Activated T-cell treated with anti-CD3 and anti-CD28 coated beads, Interleukin-2, amount 50 U/mL, for 24 hours (primary cell): ENCODE measurements around the gene P2RY14.

ENCODE experiments used
- DNase-seq: peaks from one replicate; pipeline ENCODE4 v3.0.0-alpha.2; 2020
- H3K27ac Mint-ChIP-seq: 2 replicates; pipeline ENCODE4 v1.8.0; 2020; ENCODE audit warnings: mild to moderate bottlenecking, mixed read lengths
- H3K27me3 Mint-ChIP-seq: 2 replicates; pipeline ENCODE4 v1.8.0; 2020; ENCODE audit warnings: mixed read lengths
- H3K36me3 Mint-ChIP-seq: 2 replicates; pipeline ENCODE4 v1.8.0; 2020; ENCODE audit warnings: low read depth, mixed read lengths
- H3K4me1 Mint-ChIP-seq: 2 replicates; pipeline ENCODE4 v1.8.0; 2020; ENCODE audit warnings: low read depth, mixed read lengths
- H3K4me3 Mint-ChIP-seq: 2 replicates; pipeline ENCODE4 v1.8.0; 2020; ENCODE audit warnings: mild to moderate bottlenecking, moderate library complexity, mixed read lengths
- H3K9me3 Mint-ChIP-seq: 2 replicates; pipeline ENCODE4 v1.8.0; 2020; ENCODE audit warnings: mixed read lengths

P2RY14 gene

DNA sequence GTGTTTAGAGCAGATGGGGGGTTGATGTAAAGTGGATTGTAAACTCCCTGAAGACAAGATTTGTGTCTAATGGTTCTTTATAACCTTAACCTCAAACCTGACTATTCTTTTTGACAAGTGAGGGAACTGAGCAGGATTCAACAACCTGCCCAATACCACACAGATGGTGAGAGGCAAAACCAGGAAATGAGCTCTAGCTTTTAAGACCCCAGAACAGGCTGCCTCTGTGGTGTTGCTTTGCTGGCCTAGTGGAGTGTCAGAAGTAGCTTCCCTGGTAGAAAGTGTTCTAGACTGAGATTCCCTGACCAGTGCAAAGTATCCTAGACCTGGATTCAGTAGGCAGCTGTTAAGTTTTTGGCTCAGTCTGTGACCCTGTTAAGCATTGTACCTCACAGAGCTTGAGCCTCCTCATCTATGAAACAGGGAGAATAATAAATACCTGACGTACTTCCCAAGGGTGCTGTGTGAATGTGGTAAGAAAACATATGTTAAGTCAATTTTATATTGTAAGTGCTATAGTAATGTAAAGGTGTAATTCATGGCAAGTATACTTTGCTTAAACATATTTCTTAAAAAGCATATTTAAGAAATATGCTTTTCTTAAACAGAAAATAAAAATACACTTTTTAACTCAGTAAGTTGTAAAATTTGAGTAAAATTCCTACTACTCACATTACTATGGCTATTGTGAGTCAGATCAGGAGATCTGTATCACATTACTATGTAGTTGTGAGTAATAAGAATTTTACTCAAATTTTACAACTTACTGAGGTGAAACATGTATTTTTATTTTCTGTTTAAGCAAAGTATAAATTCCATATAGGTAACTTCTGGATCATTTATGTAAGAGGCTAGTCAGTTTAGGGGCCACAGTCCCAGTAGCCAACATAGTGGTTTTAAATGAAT, 29.5 kb upstream of the P2RY14 start:
- H3K27ac Mint-ChIP-seq: peak overlapping the region; percentile 92
- no peak for DNase-seq
- H3K9me3 Mint-ChIP-seq: no peaks in the 10 kb centered on the region
- peaks cover 64% of the 10 kb centered on the region for H3K4me1 Mint-ChIP-seq
- peak overlapping the region; percentile 30 for H3K4me3 Mint-ChIP-seq
- H3K27me3 Mint-ChIP-seq: peaks cover 10% of the 10 kb centered on the region
- no peaks in the 10 kb centered on the region for H3K36me3 Mint-ChIP-seq

DNA sequence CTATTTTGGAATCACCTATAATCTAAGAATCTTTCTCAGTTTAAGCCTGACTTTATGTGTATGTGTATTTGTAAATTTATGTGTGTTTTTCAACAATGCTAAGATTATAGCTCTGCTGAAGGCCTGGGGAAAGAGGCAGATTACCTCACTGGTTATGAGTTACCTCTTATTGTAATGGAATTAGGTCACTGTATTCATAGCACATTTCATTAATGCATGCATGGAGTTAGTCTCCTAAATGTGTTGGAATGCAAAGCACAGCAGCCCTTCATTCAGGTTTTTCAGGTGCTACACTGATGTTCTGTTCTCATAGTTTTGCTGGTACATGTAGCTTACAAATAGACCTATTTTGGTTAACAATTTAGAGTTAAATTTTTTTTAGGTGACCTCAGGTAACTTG, 28.8 kb upstream of the P2RY14 start:
- Mint-ChIP-seq H3K36me3 (no peaks in the 10 kb centered on the region), H3K4me1 (peaks cover 70% of the 10 kb centered on the region), H3K4me3 (no peak overlapping the region), H3K27ac (peak overlapping the region; percentile 92), H3K9me3 (no peaks in the 10 kb centered on the region), H3K27me3 (peaks cover 14% of the 10 kb centered on the region)
- DNase-seq: no peak

GRCh38 chr3:151306168-151306810, 27.9 kb upstream of the P2RY14 start:
- peaks cover 14% of the 10 kb centered on the region for H3K27me3 Mint-ChIP-seq
- H3K36me3 Mint-ChIP-seq: no peaks in the 10 kb centered on the region
- peak overlapping the region; percentile 48 for H3K4me3 Mint-ChIP-seq
- H3K9me3 Mint-ChIP-seq: no peaks in the 10 kb centered on the region
- DNase-seq: no peak
- peaks cover 79% of the 10 kb centered on the region for H3K4me1 Mint-ChIP-seq
- peak overlapping the region; percentile 92 for H3K27ac Mint-ChIP-seq

DNA sequence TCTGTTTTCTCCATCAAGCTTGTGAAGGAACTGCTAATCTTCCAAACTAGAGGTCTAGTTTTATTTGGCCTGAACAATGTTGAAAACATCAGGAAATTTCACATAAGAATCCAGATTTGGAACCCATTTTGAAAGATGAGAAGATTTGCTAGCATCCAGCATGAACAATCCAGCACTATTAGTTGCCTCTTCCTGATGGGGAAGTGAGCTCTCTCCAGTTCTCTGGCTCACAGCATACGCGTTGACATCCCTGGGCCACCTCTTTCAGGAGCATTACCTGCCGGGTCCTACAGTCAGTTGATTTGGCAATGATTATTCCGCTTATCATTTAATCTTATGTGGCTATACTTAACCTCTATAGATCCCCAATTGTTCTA, 27.4 kb upstream of the P2RY14 start:
- Mint-ChIP-seq H3K36me3 (no peaks in the 10 kb centered on the region), H3K4me3 (peak overlapping the region; percentile 48), H3K27me3 (peaks cover 15% of the 10 kb centered on the region), H3K27ac (peak overlapping the region; percentile 92), H3K9me3 (no peaks in the 10 kb centered on the region), H3K4me1 (peaks cover 84% of the 10 kb centered on the region)
- DNase-seq: no peak

DNA sequence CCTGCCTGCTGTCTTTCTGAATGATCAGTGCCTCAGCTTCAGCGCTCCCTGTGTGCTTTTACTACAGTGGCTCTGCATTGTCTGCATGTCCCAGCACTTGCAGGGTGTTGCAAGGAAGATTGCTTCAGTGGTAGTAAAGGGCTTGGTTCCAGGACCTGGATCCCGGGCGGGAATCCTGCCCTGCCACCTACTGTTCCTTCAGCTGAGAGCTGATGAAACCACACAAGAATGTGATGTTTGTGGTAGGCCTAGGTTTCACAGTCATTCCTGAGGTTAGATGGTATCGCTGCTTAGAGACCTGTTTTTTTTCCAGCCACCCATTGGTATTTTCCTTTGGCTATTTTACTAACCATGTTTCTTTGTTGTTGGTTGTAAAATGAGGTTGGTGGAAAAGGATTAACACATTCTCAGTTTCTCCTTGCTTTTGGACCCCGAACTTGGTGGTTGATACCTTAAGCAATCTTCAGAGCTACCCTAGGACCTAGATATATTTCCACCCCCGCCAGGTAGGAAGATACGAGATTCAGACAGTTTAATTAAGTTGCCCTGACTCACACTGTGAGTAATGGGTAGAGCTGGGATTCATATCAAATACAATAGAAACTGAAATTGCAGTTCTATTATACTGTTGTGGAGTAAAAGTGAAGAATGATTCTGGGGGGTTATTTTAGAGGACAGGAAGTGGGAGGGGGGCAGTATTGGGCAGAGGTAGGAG, 26.9 kb upstream of the P2RY14 start:
- Mint-ChIP-seq H3K4me1 (peaks cover 89% of the 10 kb centered on the region), H3K9me3 (no peaks in the 10 kb centered on the region), H3K4me3 (peak overlapping the region; percentile 48), H3K27me3 (peaks cover 20% of the 10 kb centered on the region), H3K27ac (peak overlapping the region; percentile 92), H3K36me3 (no peaks in the 10 kb centered on the region)
- peak; percentile 63 for DNase-seq

DNA sequence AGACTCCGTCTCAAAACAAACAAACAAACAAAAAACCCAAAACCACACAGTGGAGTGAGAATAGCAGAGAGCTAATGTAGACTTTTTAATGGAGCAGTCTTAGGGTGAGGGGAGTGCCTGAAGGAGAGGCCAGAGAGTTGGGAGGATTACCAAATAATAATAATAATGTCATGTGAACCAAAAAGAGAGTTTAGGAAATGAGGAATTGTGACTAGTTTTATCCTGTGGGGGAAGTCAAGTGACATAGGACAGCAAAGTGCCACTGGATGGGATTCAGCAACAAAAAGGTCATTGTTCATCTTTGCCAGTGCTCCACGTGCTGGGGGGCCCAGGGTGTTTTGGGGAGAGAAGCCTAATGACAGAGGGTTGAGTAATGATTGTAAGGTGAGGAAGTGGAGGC, 25.4 kb upstream of the P2RY14 start:
- H3K27me3 Mint-ChIP-seq: peaks cover 28% of the 10 kb centered on the region
- no peak for DNase-seq
- H3K27ac Mint-ChIP-seq: peak overlapping the region; percentile 64
- no peaks in the 10 kb centered on the region for H3K9me3 Mint-ChIP-seq
- peaks cover 82% of the 10 kb centered on the region for H3K4me1 Mint-ChIP-seq
- peak overlapping the region; percentile 1 for H3K4me3 Mint-ChIP-seq
- no peaks in the 10 kb centered on the region for H3K36me3 Mint-ChIP-seq

- peak overlapping the region; percentile 45 for H3K27ac Mint-ChIP-seq
- DNase-seq: no peak
These were observed 23.4 kb upstream of the P2RY14 start for GRCh38 chr3:151301787-151302186.

DNA sequence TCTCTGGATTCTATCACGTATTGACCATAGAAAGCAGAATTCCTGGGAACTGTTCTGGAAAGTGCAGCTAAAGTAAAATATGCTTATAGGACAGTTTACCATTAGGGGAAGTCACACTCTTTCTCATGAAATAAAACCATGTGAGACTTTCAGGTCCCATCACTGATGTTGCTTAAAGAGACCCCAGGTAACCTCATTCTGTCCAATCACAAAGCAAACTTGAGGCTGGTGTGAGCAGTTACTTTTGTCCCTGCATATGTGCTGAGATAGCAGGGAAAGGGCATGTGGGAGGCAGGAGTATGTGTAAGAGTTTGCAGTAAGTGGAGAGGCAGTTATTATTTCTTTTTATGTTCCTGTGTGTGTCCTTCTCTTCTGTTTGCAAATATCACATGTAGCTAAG, 22.2 kb upstream of the P2RY14 start:
- Mint-ChIP-seq H3K27ac (no peak overlapping the region), H3K4me3 (no peak overlapping the region), H3K4me1 (peaks cover 51% of the 10 kb centered on the region), H3K9me3 (no peaks in the 10 kb centered on the region), H3K27me3 (peaks cover 39% of the 10 kb centered on the region), H3K36me3 (no peaks in the 10 kb centered on the region)
- DNase-seq: no peak

More at GRCh38 chr3:151301787-151302186, 23.4 kb upstream of the P2RY14 start:
- Mint-ChIP-seq H3K4me1 (peaks cover 63% of the 10 kb centered on the region), H3K27me3 (peaks cover 34% of the 10 kb centered on the region), H3K9me3 (no peaks in the 10 kb centered on the region), H3K4me3 (no peak overlapping the region), H3K36me3 (no peaks in the 10 kb centered on the region)

DNA sequence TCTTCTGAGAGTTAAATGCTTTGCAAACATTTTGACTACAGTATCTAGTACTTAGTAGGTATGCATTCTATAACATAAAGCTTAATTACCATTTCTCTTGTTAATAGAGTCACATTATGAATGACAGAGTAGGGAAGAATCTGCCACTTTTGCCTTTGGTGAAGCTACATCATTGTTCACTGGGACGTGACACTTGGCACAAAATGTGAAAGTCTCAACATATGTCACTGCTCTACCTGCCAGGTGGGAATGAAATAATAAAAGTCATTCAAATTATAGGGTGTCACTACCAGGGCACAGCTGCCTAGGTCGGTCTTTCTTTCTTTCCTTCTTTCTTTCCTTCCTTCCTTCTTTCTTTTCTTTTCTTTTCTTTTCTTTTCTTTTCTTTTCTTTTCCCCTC, 20.7 kb upstream of the P2RY14 start:
- DNase-seq: no peak
- Mint-ChIP-seq H3K36me3 (no peaks in the 10 kb centered on the region), H3K27ac (no peak overlapping the region), H3K9me3 (no peaks in the 10 kb centered on the region), H3K4me1 (peaks cover 37% of the 10 kb centered on the region), H3K27me3 (peaks cover 43% of the 10 kb centered on the region), H3K4me3 (no peak overlapping the region)

DNA sequence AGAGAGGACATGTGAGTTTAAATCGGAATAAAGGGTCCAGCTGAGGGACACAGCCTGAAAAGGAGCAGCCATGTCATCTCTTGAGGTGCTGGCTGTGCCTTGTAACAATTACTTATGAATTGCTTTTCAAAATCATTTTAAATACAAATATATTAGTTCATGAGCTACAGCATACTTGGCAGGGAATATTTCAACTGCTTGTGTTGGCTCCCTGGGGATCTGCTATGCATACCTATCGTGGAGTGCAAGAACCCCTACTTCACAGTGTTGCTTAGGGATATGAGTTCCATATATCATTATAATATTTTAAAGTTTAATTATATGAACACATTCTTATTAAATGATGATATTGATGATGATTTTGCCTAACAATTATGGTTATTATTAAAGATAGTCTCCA, 19.1 kb upstream of the P2RY14 start:
- Mint-ChIP-seq H3K4me3 (no peak overlapping the region), H3K27me3 (peaks cover 30% of the 10 kb centered on the region), H3K4me1 (peaks cover 26% of the 10 kb centered on the region), H3K27ac (no peak overlapping the region), H3K9me3 (no peaks in the 10 kb centered on the region), H3K36me3 (no peaks in the 10 kb centered on the region)
- no peak for DNase-seq

DNA sequence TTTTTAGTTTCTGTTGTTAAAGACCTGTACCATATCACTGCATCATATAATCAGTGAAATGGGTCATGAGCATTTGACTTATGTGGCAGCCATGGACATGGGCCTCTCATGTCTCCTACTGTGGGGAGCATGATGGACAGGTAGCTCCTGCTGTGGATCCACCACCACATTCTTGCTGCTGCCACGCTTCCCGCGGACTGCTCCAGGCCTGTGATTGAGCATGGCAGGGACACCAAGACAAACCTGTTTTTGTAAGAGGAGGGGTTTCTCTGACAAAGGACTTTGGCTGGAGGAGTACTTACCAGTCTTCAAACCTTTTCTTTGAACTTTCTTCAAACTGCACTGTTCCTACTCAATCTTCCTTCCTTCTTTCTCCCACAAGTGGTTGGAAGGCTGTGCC, 17.9 kb upstream of the P2RY14 start:
- H3K27ac Mint-ChIP-seq: no peak overlapping the region
- H3K27me3 Mint-ChIP-seq: peaks cover 29% of the 10 kb centered on the region
- no peak overlapping the region for H3K4me3 Mint-ChIP-seq

DNA sequence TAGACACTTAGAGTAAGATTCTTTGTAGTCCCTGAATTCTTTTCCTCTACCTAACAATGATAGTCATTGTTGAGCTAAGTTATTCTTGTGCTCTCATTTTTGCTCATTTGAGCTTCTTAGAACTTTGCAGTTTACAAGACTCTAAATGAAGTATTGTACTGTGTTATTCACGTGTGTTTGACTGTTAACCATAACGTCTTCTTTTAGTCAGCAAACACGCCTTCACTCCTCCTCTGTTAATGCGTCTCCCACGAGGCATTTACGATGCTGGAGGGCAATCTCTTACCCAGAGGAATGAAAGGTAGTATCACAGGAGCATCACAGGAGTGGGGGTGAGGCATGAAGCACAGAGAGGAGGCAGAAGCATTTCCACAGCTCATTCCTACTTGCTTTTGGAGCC, 14.8 kb upstream of the P2RY14 start:
- no peak overlapping the region for H3K27ac Mint-ChIP-seq
- peaks cover 7% of the 10 kb centered on the region for H3K4me1 Mint-ChIP-seq
- H3K9me3 Mint-ChIP-seq: no peaks in the 10 kb centered on the region
- no peak for DNase-seq
- no peak overlapping the region for H3K4me3 Mint-ChIP-seq
- no peaks in the 10 kb centered on the region for H3K36me3 Mint-ChIP-seq
- peaks cover 11% of the 10 kb centered on the region for H3K27me3 Mint-ChIP-seq

More for the DNA sequence above, 17.9 kb upstream of the P2RY14 start:
- no peaks in the 10 kb centered on the region for H3K9me3 Mint-ChIP-seq
- no peaks in the 10 kb centered on the region for H3K36me3 Mint-ChIP-seq
- peaks cover 15% of the 10 kb centered on the region for H3K4me1 Mint-ChIP-seq
- no peak for DNase-seq

- Mint-ChIP-seq H3K4me3 (no peak overlapping the region), H3K9me3 (no peaks in the 10 kb centered on the region), H3K27ac (no peak overlapping the region), H3K27me3 (peaks cover 4% of the 10 kb centered on the region), H3K36me3 (no peaks in the 10 kb centered on the region), H3K4me1 (peaks cover 10% of the 10 kb centered on the region)
- DNase-seq: no peak
These were observed 12.3 kb upstream of the P2RY14 start for GRCh38 chr3:151290673-151291072.

DNA sequence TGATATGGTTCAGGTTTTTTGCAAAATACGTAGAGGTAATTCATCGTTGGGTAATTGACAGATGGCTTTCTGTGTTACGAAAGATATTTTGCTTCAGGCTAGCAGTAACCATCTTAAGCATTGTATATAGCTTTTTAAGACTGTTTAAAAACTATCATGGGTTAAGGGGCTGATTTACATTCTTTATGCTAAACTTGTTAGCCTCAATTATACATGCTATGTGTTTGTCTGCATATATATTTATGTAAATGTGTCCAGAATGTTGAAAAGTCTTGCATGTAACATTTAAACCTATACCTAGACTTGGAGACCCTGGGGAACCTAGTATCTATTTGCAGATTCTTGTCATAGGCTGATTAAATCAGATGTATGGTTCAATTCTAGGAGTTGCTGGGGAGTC, 11.1 kb upstream of the P2RY14 start:
- H3K4me1 Mint-ChIP-seq: peaks cover 12% of the 10 kb centered on the region
- no peak for DNase-seq
- H3K27me3 Mint-ChIP-seq: no peaks in the 10 kb centered on the region
- H3K9me3 Mint-ChIP-seq: no peaks in the 10 kb centered on the region
- H3K4me3 Mint-ChIP-seq: no peak overlapping the region
- no peak overlapping the region for H3K27ac Mint-ChIP-seq
- no peaks in the 10 kb centered on the region for H3K36me3 Mint-ChIP-seq

- Mint-ChIP-seq H3K4me3 (no peak overlapping the region), H3K4me1 (peaks cover 25% of the 10 kb centered on the region), H3K27ac (no peak overlapping the region), H3K9me3 (no peaks in the 10 kb centered on the region), H3K36me3 (no peaks in the 10 kb centered on the region), H3K27me3 (no peaks in the 10 kb centered on the region)
- DNase-seq: no peak
These were observed 7.6 kb upstream of the P2RY14 start for GRCh38 chr3:151285940-151286339.
